WTC11 (cell line): ENCODE data around the gene STX8.

Experiments
- CTCF ChIP-seq: fragments of 200-600 bp; IDR thresholded peaks from 2 replicates; pipeline ENCODE4 v1.8.0; 2022; ENCODE audit warnings: antibody characterized with exemption
- JUN ChIP-seq: sonication (generic); formaldehyde crosslinking; IDR thresholded peaks from 2 replicates; pipeline ENCODE4 v1.8.0; 2023; ENCODE audit warnings: mild to moderate bottlenecking, missing genetic modification reagents
- PRDM15 ChIP-seq: sonication (generic); formaldehyde crosslinking; IDR thresholded peaks from 2 replicates; pipeline ENCODE4 v1.8.0; 2022; ENCODE audit warnings: missing genetic modification reagents
- TEAD4 ChIP-seq: sonication (generic); formaldehyde crosslinking; IDR thresholded peaks from 2 replicates; pipeline ENCODE4 v1.8.0; 2022; ENCODE audit warnings: mild to moderate bottlenecking, missing genetic modification reagents
- ZNF416 ChIP-seq: fragments of 250-450 bp; sonication (Bioruptor Pico); IDR thresholded peaks from 2 replicates; pipeline ENCODE4 v1.9.0; 2021; ENCODE audit warnings: mild to moderate bottlenecking, inconsistent platforms
- TF ChIP-seq, protein P1 (sequence below): sonication (generic); formaldehyde crosslinking; IDR thresholded peaks from 2 replicates; pipeline ENCODE4 v1.8.0; 2022; ENCODE audit warnings: mild to moderate bottlenecking, missing genetic modification reagents
- TF ChIP-seq, protein P2 (sequence below): sonication (generic); formaldehyde crosslinking; conservative IDR thresholded peaks from 2 replicates; pipeline ENCODE4 v1.8.1; 2022; ENCODE audit warnings: mild to moderate bottlenecking, missing genetic modification reagents

DNA sequence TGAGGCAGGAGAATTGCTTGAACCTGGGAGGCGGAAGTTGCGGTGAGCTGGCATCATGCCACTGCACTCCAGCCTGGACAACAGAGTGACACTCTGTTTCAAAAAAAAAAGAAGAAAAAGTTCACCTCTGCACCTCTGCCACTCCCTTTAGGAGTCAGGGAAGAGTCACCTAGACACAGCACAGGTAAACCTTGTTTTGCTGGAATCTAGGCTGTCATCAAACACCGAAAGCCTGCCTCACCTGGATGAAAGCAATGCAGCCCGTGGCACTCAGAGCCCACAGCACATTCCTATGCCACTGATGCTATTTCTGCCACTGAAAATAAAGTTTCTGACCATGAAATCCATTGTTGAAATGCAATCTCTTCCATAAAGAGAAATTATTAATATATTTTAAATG lies 23.0 kb upstream of the STX8 start:
- TF ChIP-seq PRDM15 (CRISPR knock-in tag) (no peak), CTCF (no peak), ZNF416 (no peak), TEAD4 (CRISPR knock-in tag) (no peak), JUN (no peak)
- TF ChIP-seq, protein P1, sequence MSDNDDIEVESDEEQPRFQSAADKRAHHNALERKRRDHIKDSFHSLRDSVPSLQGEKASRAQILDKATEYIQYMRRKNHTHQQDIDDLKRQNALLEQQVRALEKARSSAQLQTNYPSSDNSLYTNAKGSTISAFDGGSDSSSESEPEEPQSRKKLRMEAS (CRISPR knock-in tag): no peak
- TF ChIP-seq, protein P2, sequence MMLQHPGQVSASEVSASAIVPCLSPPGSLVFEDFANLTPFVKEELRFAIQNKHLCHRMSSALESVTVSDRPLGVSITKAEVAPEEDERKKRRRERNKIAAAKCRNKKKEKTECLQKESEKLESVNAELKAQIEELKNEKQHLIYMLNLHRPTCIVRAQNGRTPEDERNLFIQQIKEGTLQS (CRISPR knock-in tag): no peak
